Heart left ventricle (tissue), 13 donors: ENCODE data around the gene DDA1.

ENCODE experiments used
- POLR2A ChIP-seq, 2 donors: fragments of 450-650 bp; IDR thresholded peaks; one replicate each; pipeline ENCODE4 v1.6.1; 2017; ENCODE audit warnings: antibody characterized with exemption in 2 of 2, mild to moderate bottlenecking in 2 of 2, moderate library complexity in 2 of 2
- TF ChIP-seq, protein P1 (sequence below), 12 donors: fragments of 200-600 bp; sonication (generic) in 4 of 12; IDR thresholded peaks; one replicate each; pipeline versions ENCODE4 v1.5.0 to v1.8.0; 2018 to 2022; ENCODE audit warnings: antibody characterized with exemption in 12 of 12, mild to moderate bottlenecking in 5 of 12
- donor health status: ischemic (EF 13 %, LVEDD 7.1; RV severe dilation, severe dysfunction).
- donor health status: DM: no; HTN: yes; CAD: no.
- donor health status: DM: no; HTN: no; CAD: no.
- donor health status: ischemic (EF 25% LVEDD 6.9; RV normal size, moderate dysfunction).
- donor health status: ischemic (EF 25% LVEDD 5.7; RV mildly dilated, moderate dysfunction).
- donor health status: ischemic (EF 35%, LVEDD 5.7; RV mildly dilated, moderate dysfunction).
- donor health status: nonischemic (EF 11% LVEDD 7.7; RV severe dilation, severe dysfunction).
- donor health status: DM: yes; HTN: yes; CAD: no.
- donor health status: PGD.
- donor health status: ischemic (EF 29% LVEDD 5.4; RV normal size, mild dysfunction).
- donor health status: nonischemic (EF 23%, LVEDD 6.1; RV moderate dilation, normal function).

- TF ChIP-seq POLR2A (IDR thresholded peaks at IDR 0.05): no peak
- TF ChIP-seq, protein P1, sequence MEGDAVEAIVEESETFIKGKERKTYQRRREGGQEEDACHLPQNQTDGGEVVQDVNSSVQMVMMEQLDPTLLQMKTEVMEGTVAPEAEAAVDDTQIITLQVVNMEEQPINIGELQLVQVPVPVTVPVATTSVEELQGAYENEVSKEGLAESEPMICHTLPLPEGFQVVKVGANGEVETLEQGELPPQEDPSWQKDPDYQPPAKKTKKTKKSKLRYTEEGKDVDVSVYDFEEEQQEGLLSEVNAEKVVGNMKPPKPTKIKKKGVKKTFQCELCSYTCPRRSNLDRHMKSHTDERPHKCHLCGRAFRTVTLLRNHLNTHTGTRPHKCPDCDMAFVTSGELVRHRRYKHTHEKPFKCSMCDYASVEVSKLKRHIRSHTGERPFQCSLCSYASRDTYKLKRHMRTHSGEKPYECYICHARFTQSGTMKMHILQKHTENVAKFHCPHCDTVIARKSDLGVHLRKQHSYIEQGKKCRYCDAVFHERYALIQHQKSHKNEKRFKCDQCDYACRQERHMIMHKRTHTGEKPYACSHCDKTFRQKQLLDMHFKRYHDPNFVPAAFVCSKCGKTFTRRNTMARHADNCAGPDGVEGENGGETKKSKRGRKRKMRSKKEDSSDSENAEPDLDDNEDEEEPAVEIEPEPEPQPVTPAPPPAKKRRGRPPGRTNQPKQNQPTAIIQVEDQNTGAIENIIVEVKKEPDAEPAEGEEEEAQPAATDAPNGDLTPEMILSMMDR (IDR thresholded peaks at IDR 0.05): no peak
These were observed 9.6 kb downstream of the DDA1 start for GRCh38 chr19:17318966-17319365.
